Large intestine (tissue), 3 donors: ENCODE results near the gene FARSA. TPM values are rescaled to one million over a fixed set of nuclear protein-coding genes. Genes with fewer than 3 reads are reported as not detected.
A peak's percentile ranks its signal among the peaks of the same experiment; 100 is the strongest.
"Not testable (repeated sequence)": the region's sequence is repeated elsewhere in the genome, so short reads cannot be mapped to it uniquely, and the experiment has no call there.

Experiments
- DNase-seq, 2 donors: peaks; one replicate each; pipeline versions ENCODE4 v3.0.0 to v3.0.0-alpha.2; 2013
- H3K27ac ChIP-seq: one replicate; pipeline ENCODE4 v1.5.1; 2013; ENCODE audit warnings: low read length
- H3K27me3 ChIP-seq: 2 replicates; pipeline ENCODE4 v1.6.1; 2013; ENCODE audit warnings: low read length; ENCODE audit not compliant: control insufficient read depth, insufficient read depth
- H3K36me3 ChIP-seq: 2 replicates; pipeline ENCODE4 v1.6.1; 2013; ENCODE audit warnings: low read length; ENCODE audit not compliant: control insufficient read depth, insufficient read depth
- H3K4me1 ChIP-seq: one replicate; pipeline ENCODE4 v1.6.1; 2013; ENCODE audit warnings: low read length; ENCODE audit not compliant: control insufficient read depth, insufficient read depth
- H3K4me3 ChIP-seq: one replicate; pipeline ENCODE4 v1.5.1; 2013; ENCODE audit warnings: low read length
- H3K9me3 ChIP-seq: one replicate; pipeline ENCODE4 v1.6.1; 2013; ENCODE audit warnings: mild to moderate bottlenecking, low read depth, low read length, moderate library complexity; ENCODE audit not compliant: control insufficient read depth
- WGBS: methylation state at CpG from one replicate; pipeline ENCODE4 v1.1.5; 2013; ENCODE audit warnings: low lambda C conversion rate; ENCODE audit not compliant: insufficient coverage; 5-methylcytosine and 5-hydroxymethylcytosine counted together
- polyA plus RNA-seq: library from polyadenylated mRNA; unstranded; fragments of 120-200 nt; gene quantifications from one replicate; pipeline ENCODE4 v1.2.1, GENCODE V29; 2013

The FARSA gene
- polyA plus RNA-seq, 1 donor, result 55.0 TPM

GRCh38 chr19:12890299-12890786 lies 43.2 kb downstream of the FARSA start:
- not testable (repeated sequence) for H3K4me3 ChIP-seq, DNase-seq, H3K4me1 ChIP-seq, H3K9me3 ChIP-seq
- Histone ChIP-seq H3K36me3 (peaks cover 15% of the 10 kb centered on the region), H3K27ac (peak overlapping the region; percentile 16), H3K27me3 (peaks cover 26% of the 10 kb centered on the region)
- no CpG with 5 or more reads among the region's 10 CpGs for WGBS

- Histone ChIP-seq H3K9me3 (peaks cover 23% of the 10 kb centered on the region), H3K27me3 (peaks cover 47% of the 10 kb centered on the region), H3K36me3 (no peaks in the 10 kb centered on the region), H3K4me1 (peaks cover 12% of the 10 kb centered on the region), H3K4me3 (no peak overlapping the region), H3K27ac (no peak overlapping the region)
- DNase-seq, result no peak
- WGBS, result no CpG with 5 or more reads among the region's 5 CpGs
Measured at GRCh38 chr19:12888006-12888603, 45.4 kb downstream of the FARSA start.

- H3K36me3 ChIP-seq, result no peaks in the 10 kb centered on the region
- H3K9me3 ChIP-seq, result peaks cover 26% of the 10 kb centered on the region
- peaks cover 12% of the 10 kb centered on the region for H3K4me1 ChIP-seq
- H3K27ac ChIP-seq, result no peak within 1 kb of the TSS
- H3K27me3 ChIP-seq, result peaks cover 47% of the 10 kb centered on the region
- DNase-seq, result no peak
- H3K4me3 ChIP-seq, result no peak within 1 kb of the TSS
- WGBS, result no CpG with 5 or more reads among the region's 17 CpGs
Measured at GRCh38 chr19:12886969-12887747, 46.4 kb downstream of the FARSA start, which contains the start of gene KLF1. KLF1 (minus strand) TSS chr19:12887201; CDS start chr19:12887140, 61 bp downstream.

DNA sequence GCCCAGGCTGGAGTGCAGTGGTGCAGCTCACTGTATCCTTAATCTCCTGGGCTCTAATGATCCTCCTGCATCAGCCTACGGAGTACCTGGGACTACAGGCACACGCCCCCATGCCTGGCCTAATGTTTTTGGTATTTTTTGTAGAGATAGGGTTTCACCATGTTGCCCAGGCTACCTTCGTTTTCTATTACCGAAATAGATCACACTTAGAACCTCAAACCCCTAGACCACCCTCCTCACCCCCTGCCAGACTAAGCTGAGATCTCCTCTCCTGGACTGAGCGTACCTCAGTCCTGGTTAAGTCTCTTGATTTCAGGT lies 46.9 kb downstream of the FARSA start:
- DNase-seq, result no peak
- no CpG with 5 or more reads among the region's 5 CpGs for WGBS
- H3K4me1 ChIP-seq, result peaks cover 6% of the 10 kb centered on the region
- peaks cover 26% of the 10 kb centered on the region for H3K9me3 ChIP-seq
- H3K27me3 ChIP-seq, result peaks cover 47% of the 10 kb centered on the region
- no peak overlapping the region for H3K27ac ChIP-seq
- no peaks in the 10 kb centered on the region for H3K36me3 ChIP-seq
- no peak overlapping the region for H3K4me3 ChIP-seq

DNA sequence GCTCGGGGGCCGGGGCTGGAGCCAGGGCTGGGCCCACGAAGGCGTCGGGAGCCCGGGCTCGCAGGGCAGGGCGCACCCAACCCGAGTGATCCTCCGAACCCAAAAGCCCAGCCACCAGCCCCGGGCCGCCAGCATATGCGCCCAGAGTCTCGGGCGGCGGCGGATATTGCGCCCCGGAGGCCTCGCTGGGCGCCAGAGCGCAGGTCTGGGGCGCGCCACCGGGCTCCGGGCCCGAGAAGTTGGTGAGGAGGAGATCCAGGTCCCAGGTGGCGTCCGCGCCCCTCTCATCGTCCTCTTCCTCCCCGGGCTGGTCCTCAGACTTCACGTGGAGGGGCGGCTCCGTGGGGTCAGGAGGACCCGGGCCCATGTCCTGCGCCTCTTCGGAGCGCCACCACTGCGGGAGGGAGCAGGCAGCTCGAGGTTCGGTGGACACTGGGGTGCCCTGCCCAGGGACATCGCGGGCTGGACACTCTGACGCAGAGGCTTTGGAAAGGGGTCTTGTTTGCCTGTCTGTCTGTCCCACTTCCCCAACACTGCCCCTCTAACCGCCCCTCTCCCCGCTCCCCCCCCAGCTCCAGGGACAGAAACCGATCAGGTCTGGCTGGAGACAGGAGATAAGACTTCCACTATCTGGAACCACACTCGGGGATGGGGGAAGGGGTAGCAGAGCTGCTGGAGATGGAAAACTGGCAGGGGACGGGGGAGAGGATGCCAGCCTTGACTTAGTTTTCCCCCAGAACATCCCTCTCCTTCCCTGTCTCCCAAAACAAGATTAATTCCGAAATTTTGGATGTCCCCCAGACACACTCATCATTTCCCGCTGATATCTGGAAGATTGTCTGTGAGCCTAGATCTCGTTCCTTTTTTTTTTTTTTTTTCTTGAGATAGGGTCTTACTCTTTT lies 47.5 kb downstream of the FARSA start:
- H3K27ac ChIP-seq, result no peak overlapping the region
- peaks cover 5% of the 10 kb centered on the region for H3K4me1 ChIP-seq
- peak in 1 of 2 donors; percentile 25 for DNase-seq
- H3K9me3 ChIP-seq, result peaks cover 30% of the 10 kb centered on the region
- H3K36me3 ChIP-seq, result no peaks in the 10 kb centered on the region
- 20% methylated on average over 1 of the region's 53 CpGs for WGBS
- H3K27me3 ChIP-seq, result peaks cover 51% of the 10 kb centered on the region
- peak overlapping the region; percentile 2 for H3K4me3 ChIP-seq

DNA sequence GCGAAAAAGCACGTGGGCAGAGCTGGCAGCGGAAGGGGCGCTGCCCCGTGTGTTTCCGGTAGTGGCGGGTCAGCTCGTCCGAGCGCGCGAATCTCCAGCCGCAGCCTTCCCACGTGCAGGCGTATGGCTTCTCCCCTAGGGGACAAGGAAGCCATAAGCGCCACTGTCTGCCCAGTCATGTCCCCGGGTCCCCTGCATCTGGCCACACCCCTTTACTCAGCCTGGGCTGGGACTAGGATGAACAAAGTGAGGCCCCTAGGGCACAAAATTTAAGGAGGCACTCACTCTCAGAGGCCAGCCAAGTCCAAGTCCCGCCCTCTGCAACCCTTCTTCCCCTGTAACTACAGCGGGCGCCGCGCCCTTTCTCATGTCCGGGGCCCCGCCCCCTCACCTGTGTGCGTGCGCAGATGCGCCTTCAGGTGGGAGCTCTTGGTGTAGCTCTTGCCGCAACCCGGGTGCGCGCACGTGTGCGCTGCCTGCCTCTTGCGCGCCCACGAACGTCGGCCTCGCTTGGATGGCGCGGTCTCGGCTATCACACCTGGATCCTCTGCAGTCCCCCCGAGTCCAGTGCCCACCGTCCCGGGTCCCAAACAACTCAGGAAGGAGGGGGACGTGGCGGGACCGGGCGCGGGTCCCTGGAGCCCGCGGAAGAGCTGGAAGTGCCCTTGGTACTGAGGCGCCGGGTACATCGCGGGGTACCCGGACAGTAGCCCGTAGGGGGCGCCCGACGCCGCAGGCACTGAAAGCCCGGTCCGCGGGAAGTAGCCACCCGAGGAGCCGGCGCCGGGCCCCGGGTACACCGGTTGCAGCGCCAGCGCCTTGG lies 48.4 kb downstream of the FARSA start:
- peaks cover 58% of the 10 kb centered on the region for H3K27me3 ChIP-seq
- peaks cover 33% of the 10 kb centered on the region for H3K9me3 ChIP-seq
- peak; percentile 78 to 84 for DNase-seq
- H3K4me1 ChIP-seq, result peaks cover 5% of the 10 kb centered on the region
- H3K4me3 ChIP-seq, result peak overlapping the region; percentile 36
- no peaks in the 10 kb centered on the region for H3K36me3 ChIP-seq
- H3K27ac ChIP-seq, result no peak overlapping the region
- no CpG with 5 or more reads among the region's 73 CpGs for WGBS

DNA sequence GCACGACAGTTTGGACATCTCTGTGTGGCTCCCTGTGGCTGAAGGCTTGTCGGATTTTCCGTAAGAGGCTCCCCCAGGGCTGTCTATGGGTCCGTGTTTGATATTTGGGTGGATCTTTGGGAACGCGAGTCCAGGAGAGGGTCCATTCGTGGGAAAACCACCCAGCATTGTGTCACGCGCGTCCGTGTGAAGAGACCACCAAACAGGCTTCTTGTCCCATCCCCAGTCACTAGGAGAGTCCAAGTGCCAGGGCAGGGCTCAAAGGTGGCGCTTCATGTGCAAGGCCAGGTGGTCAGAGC lies 48.9 kb downstream of the FARSA start:
- peaks cover 33% of the 10 kb centered on the region for H3K9me3 ChIP-seq
- no CpG with 5 or more reads among the region's 12 CpGs for WGBS
- DNase-seq, result no peak
- H3K36me3 ChIP-seq, result no peaks in the 10 kb centered on the region
- no peak overlapping the region for H3K27ac ChIP-seq
- H3K4me1 ChIP-seq, result peaks cover 5% of the 10 kb centered on the region
- H3K27me3 ChIP-seq, result peaks cover 59% of the 10 kb centered on the region
- no peak overlapping the region for H3K4me3 ChIP-seq

GRCh38 chr19:12884202-12884601 lies 49.3 kb downstream of the FARSA start:
- no CpG with 5 or more reads among the region's 3 CpGs for WGBS
- Histone ChIP-seq H3K27me3 (peaks cover 59% of the 10 kb centered on the region), H3K4me1 (peaks cover 5% of the 10 kb centered on the region), H3K9me3 (peaks cover 33% of the 10 kb centered on the region), H3K27ac (no peak overlapping the region), H3K4me3 (no peak overlapping the region), H3K36me3 (no peaks in the 10 kb centered on the region)
- DNase-seq, result no peak

- no CpG with 5 or more reads among the region's 3 CpGs for WGBS
- H3K27me3 ChIP-seq, result peaks cover 55% of the 10 kb centered on the region
- H3K36me3 ChIP-seq, result no peaks in the 10 kb centered on the region
- DNase-seq, result no peak
- peaks cover 5% of the 10 kb centered on the region for H3K4me1 ChIP-seq
- no peak overlapping the region for H3K4me3 ChIP-seq
- H3K27ac ChIP-seq, result no peak overlapping the region
- H3K9me3 ChIP-seq, result peaks cover 33% of the 10 kb centered on the region
Measured at GRCh38 chr19:12882589-12882988, 50.9 kb downstream of the FARSA start.
